ENCODE measurements around the gene BRDT.
A peak's percentile ranks its signal among the peaks of the same experiment; 100 is the strongest.

Gene BRDT

GRCh38 chr1:92037400-92037799 is 88.2 kb downstream of the BRDT start:
- Histone ChIP-seq H3K9ac (ENCODE audit: insufficient read length) (peak overlapping the region; percentile 15), H3K36me3 (ENCODE audit: insufficient read depth, low read length) (no peaks in the 10 kb centered on the region), H3K27ac (peak overlapping the region; percentile 88), H3K4me3 (peak overlapping the region; percentile 69), H3K9me3 (ENCODE audit: low read depth, low read length) (no peaks in the 10 kb centered on the region)
- peak; percentile 87 for DNase-seq (ENCODE audit: low read depth, low spot score)
- no peak for TF ChIP-seq EZH2 (IDR thresholded peaks at IDR 0.05)
- no peak for TF ChIP-seq FOXP2 (optimal IDR thresholded peaks at IDR 0.05; ENCODE audit: control extremely low read depth, extremely low read length, insufficient read depth)
- TF ChIP-seq POLR2AphosphoS5 (IDR thresholded peaks at IDR 0.05; ENCODE audit: borderline replicate concordance, low read depth, low read length) = 0 out of 2 replicates have a peak, but pooled peaks have one; percentile 24

DNA sequence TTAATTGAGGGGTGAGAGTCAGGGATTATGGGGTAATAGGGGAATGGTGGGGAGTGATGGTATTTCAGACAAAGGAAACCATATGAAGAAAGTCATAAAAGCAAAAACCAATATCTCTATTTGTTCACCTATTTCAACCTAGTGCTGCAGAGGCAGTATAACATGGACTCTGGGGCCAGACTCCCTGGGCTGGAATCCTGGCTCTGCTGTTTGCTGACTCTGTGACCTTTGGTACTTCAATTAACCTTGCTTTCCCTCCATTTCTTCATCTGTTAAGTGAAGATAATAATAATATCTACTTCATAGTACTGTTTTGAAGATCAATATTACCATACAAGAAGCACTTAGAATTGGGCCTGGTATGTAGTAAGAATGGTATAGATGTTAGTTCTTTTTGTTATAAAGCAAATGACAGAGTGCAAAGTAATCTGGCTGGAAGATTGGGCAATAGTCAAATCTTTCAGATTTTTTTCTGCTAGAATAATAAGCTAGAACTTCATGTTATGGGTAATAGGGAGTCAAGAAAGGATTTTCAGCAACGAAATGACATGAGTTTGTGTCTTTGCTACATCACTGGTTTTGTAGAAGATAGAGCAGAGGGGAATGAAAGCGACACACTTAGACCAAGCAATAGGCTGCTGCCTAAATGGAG is 89.6 kb downstream of the BRDT start:
- H3K4me3 ChIP-seq = no peak overlapping the region
- H3K9ac ChIP-seq (ENCODE audit: insufficient read length) = no peak overlapping the region
- no peak overlapping the region for H3K27ac ChIP-seq
- TF ChIP-seq FOXP2 (optimal IDR thresholded peaks at IDR 0.05; ENCODE audit: control extremely low read depth, extremely low read length, insufficient read depth) (no peak), POLR2AphosphoS5 (IDR thresholded peaks at IDR 0.05; ENCODE audit: borderline replicate concordance, low read depth, low read length) (no peak), EZH2 (IDR thresholded peaks at IDR 0.05) (no peak)
- no peaks in the 10 kb centered on the region for H3K9me3 ChIP-seq (ENCODE audit: low read depth, low read length)
- H3K36me3 ChIP-seq (ENCODE audit: insufficient read depth, low read length) = no peaks in the 10 kb centered on the region
- no peak for DNase-seq (ENCODE audit: low read depth, low spot score)

GRCh38 chr1:92040971-92041370 is 91.8 kb downstream of the BRDT start:
- H3K27ac ChIP-seq = no peak overlapping the region
- no peak for DNase-seq (ENCODE audit: low read depth, low spot score)
- no peak overlapping the region for H3K4me3 ChIP-seq
- no peaks in the 10 kb centered on the region for H3K36me3 ChIP-seq (ENCODE audit: insufficient read depth, low read length)
- H3K9ac ChIP-seq (ENCODE audit: insufficient read length) = no peak overlapping the region
- TF ChIP-seq EZH2 (IDR thresholded peaks at IDR 0.05) = no peak
- TF ChIP-seq FOXP2 (optimal IDR thresholded peaks at IDR 0.05; ENCODE audit: control extremely low read depth, extremely low read length, insufficient read depth) = no peak
- TF ChIP-seq POLR2AphosphoS5 (IDR thresholded peaks at IDR 0.05; ENCODE audit: borderline replicate concordance, low read depth, low read length) = no peak
- H3K9me3 ChIP-seq (ENCODE audit: low read depth, low read length) = no peaks in the 10 kb centered on the region

DNA sequence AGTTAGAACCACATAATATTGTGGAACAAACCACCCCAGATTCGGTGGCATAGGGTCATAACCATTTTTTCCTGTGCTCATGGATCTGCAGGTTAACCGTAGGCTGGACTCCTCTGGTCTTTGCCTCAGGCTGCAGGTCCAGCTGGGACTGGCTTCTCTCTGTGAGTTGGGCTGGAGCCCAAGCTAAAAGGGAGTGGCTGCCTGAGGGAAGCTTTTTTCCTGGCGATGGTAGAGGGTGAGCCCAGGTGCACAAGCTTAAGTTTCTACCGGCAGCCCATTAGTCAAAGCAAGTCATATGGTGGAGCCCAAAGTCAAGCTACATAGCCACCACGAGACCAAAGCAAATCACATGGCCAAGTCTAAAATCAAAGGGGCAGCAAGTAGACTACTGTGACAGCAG is 94.4 kb downstream of the BRDT start:
- no peak for DNase-seq (ENCODE audit: low read depth, low spot score)
- no peak overlapping the region for H3K27ac ChIP-seq
- H3K9ac ChIP-seq (ENCODE audit: insufficient read length) = no peak overlapping the region
- no peak for TF ChIP-seq FOXP2 (optimal IDR thresholded peaks at IDR 0.05; ENCODE audit: control extremely low read depth, extremely low read length, insufficient read depth)
- no peak for TF ChIP-seq EZH2 (IDR thresholded peaks at IDR 0.05)
- TF ChIP-seq POLR2AphosphoS5 (IDR thresholded peaks at IDR 0.05; ENCODE audit: borderline replicate concordance, low read depth, low read length) = no peak
- no peaks in the 10 kb centered on the region for H3K9me3 ChIP-seq (ENCODE audit: low read depth, low read length)
- H3K36me3 ChIP-seq (ENCODE audit: insufficient read depth, low read length) = no peaks in the 10 kb centered on the region
- H3K4me3 ChIP-seq = no peak overlapping the region

DNA sequence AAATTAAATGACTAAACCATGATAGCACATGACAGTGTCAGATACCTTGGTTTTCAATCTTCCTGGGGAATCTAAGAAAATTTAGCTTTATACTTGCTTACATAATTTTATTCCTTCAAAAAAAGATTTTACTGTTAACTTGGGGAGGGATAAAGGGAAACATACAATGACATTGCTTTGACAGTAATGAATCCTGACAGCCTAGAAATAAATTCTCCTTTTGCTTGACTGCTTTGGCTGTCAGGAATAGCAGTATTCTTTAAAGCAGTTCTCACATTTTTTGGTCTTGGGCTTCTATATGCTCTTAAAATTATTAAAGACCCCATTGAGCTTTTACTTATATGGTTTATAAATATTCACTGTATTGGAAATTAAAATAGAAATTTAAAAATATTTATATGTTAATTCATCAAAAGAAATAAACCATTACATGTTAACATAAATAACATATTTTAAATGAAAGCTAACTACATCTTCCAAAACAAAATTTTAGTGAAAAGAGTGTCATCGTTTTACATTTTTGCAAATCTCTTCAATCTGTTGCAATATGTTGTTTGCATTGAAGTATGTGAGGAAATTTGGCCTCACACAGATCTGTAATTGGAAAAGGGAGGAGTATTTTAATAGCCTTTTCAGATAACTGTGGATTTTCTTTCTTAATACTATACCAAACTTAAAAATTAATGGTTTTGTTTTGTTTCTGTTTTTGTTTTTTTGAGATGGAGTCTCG is 96.7 kb downstream of the BRDT start:
- no peak overlapping the region for H3K27ac ChIP-seq
- H3K9me3 ChIP-seq (ENCODE audit: low read depth, low read length) = no peaks in the 10 kb centered on the region
- DNase-seq (ENCODE audit: low read depth, low spot score) = no peak
- no peak overlapping the region for H3K9ac ChIP-seq (ENCODE audit: insufficient read length)
- H3K36me3 ChIP-seq (ENCODE audit: insufficient read depth, low read length) = no peaks in the 10 kb centered on the region
- H3K4me3 ChIP-seq = no peak overlapping the region
- TF ChIP-seq POLR2AphosphoS5 (IDR thresholded peaks at IDR 0.05; ENCODE audit: borderline replicate concordance, low read depth, low read length) = no peak
- no peak for TF ChIP-seq FOXP2 (optimal IDR thresholded peaks at IDR 0.05; ENCODE audit: control extremely low read depth, extremely low read length, insufficient read depth)
- no peak for TF ChIP-seq EZH2 (IDR thresholded peaks at IDR 0.05)

DNA sequence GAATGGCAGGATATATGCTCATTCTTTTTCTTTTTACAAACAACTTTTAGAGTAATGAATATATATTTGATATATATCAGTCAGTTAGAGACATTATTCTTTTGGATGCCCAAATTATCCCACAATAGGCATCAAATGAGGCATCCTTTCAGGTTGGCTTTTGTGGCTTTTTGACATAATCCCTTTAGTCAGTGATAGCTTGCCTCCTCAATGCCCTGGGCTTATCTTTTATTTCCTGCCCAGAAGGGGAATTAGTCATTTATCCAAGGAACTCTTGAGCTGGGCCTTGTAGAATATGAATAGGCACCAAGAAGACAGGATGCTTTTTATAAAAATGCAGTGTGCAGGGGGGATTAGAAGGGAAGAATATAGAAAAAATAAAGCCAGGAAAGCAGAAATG is 102.7 kb downstream of the BRDT start:
- TF ChIP-seq POLR2AphosphoS5 (IDR thresholded peaks at IDR 0.05; ENCODE audit: borderline replicate concordance, low read depth, low read length) = no peak
- TF ChIP-seq FOXP2 (optimal IDR thresholded peaks at IDR 0.05; ENCODE audit: control extremely low read depth, extremely low read length, insufficient read depth) = no peak
- no peak for TF ChIP-seq EZH2 (IDR thresholded peaks at IDR 0.05)
- H3K27ac ChIP-seq = no peak overlapping the region
- DNase-seq (ENCODE audit: low read depth, low spot score) = no peak
- no peak overlapping the region for H3K9ac ChIP-seq (ENCODE audit: insufficient read length)
- no peaks in the 10 kb centered on the region for H3K36me3 ChIP-seq (ENCODE audit: insufficient read depth, low read length)
- H3K9me3 ChIP-seq (ENCODE audit: low read depth, low read length) = no peaks in the 10 kb centered on the region
- no peak overlapping the region for H3K4me3 ChIP-seq

Data from SK-N-MC (cell line).